HFFc6 (cell line): ENCODE measurements around the gene ACVR2B. TPM values are rescaled to one million over a fixed set of nuclear protein-coding genes. Genes with fewer than 3 reads are reported as not detected.

Source experiments
- DNase-seq: peaks from one replicate; pipeline ENCODE4 v3.0.0-alpha.2; 2018
- H3K27ac Mint-ChIP-seq: 2 replicates; pipeline ENCODE4 v1.8.0; 2020; ENCODE audit warnings: mild to moderate bottlenecking, mixed read lengths
- H3K27me3 Mint-ChIP-seq: 2 replicates; pipeline ENCODE4 v1.8.0; 2021; ENCODE audit warnings: mild to moderate bottlenecking, moderate library complexity, mixed read lengths; ENCODE audit not compliant: insufficient read depth
- H3K36me3 Mint-ChIP-seq: 2 replicates; pipeline ENCODE4 v1.8.0; 2021; ENCODE audit warnings: low read depth, mixed read lengths
- H3K4me1 Mint-ChIP-seq: 2 replicates; pipeline ENCODE4 v1.8.0; 2020; ENCODE audit warnings: low read depth, mixed read lengths
- H3K4me3 Mint-ChIP-seq: 2 replicates; pipeline ENCODE4 v1.8.0; 2020; ENCODE audit warnings: mild to moderate bottlenecking, moderate library complexity, mixed read lengths
- H3K9me3 Mint-ChIP-seq: 2 replicates; pipeline ENCODE4 v1.8.0; 2020; ENCODE audit warnings: mild to moderate bottlenecking, mixed read lengths
- total RNA-seq, 6 experiments: library from RNA; stranded (reverse); fragmentation: NEBNext Ultra II Directional; extraction: Animal tissue kit (Norgen Biotek cat#: 25700); gene quantifications; 2 replicates in 1 of 6; 3 replicates in 5 of 6; pipeline ENCODE4 v1.2.3, GENCODE V29; 2021
- TF ChIP-seq, protein P1 (sequence below): fragments of 200-600 bp; sonication (generic); IDR thresholded peaks from 2 replicates; pipeline ENCODE4 v1.5.0; 2021; ENCODE audit warnings: antibody characterized with exemption, mild to moderate bottlenecking

ACVR2B gene
- total RNA-seq, 6 experiments from 2014 or later: 1.1 to 1.6 (median 1.3) TPM

DNA sequence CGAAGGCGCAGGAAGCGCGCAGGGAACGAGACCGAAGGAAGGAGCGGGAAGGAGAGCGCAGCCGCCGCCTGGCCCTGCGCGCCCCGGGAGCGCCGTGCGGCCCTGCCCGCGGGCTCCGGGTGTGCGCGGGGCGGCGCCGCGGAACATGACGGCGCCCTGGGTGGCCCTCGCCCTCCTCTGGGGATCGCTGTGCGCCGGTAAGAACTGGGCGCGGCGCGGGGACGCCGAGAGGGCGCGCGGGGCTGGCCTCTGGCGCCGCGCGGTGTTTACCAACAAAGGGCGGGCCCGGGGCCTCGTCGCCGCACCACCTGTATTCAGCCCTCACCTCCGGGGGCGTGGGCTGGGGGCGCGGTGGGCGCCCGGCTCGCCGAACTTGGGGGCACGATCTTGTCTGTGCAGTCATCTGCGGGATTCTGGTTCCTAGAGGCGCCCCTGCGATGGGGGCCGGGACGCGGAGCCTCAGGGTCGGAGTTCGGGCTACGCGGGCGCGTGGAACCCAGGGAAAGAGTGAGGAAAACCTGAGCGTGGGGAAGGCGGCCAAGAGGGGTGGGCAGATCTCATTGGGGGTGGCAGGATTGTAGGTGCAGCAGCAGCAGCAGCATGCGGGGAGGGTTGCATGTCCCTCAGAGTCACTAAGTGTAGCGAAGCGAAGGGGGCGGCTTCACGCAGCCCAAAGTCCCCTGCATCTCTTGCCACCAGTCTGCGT is 641 bp downstream of the ACVR2B start:
- TF ChIP-seq, protein P1, sequence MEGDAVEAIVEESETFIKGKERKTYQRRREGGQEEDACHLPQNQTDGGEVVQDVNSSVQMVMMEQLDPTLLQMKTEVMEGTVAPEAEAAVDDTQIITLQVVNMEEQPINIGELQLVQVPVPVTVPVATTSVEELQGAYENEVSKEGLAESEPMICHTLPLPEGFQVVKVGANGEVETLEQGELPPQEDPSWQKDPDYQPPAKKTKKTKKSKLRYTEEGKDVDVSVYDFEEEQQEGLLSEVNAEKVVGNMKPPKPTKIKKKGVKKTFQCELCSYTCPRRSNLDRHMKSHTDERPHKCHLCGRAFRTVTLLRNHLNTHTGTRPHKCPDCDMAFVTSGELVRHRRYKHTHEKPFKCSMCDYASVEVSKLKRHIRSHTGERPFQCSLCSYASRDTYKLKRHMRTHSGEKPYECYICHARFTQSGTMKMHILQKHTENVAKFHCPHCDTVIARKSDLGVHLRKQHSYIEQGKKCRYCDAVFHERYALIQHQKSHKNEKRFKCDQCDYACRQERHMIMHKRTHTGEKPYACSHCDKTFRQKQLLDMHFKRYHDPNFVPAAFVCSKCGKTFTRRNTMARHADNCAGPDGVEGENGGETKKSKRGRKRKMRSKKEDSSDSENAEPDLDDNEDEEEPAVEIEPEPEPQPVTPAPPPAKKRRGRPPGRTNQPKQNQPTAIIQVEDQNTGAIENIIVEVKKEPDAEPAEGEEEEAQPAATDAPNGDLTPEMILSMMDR: no peak
- no peak for DNase-seq
- H3K9me3 Mint-ChIP-seq: no peaks in the 10 kb centered on the region
- H3K4me1 Mint-ChIP-seq: peaks cover 5% of the 10 kb centered on the region; the same call in 1 of the 2 replicates
- peak overlapping the region; percentile 71 for H3K27ac Mint-ChIP-seq
- no peaks in the 10 kb centered on the region for H3K36me3 Mint-ChIP-seq
- peak overlapping the region; percentile 92 for H3K4me3 Mint-ChIP-seq
- H3K27me3 Mint-ChIP-seq: no peaks in the 10 kb centered on the region; the same call in 1 of the 2 replicates

DNA sequence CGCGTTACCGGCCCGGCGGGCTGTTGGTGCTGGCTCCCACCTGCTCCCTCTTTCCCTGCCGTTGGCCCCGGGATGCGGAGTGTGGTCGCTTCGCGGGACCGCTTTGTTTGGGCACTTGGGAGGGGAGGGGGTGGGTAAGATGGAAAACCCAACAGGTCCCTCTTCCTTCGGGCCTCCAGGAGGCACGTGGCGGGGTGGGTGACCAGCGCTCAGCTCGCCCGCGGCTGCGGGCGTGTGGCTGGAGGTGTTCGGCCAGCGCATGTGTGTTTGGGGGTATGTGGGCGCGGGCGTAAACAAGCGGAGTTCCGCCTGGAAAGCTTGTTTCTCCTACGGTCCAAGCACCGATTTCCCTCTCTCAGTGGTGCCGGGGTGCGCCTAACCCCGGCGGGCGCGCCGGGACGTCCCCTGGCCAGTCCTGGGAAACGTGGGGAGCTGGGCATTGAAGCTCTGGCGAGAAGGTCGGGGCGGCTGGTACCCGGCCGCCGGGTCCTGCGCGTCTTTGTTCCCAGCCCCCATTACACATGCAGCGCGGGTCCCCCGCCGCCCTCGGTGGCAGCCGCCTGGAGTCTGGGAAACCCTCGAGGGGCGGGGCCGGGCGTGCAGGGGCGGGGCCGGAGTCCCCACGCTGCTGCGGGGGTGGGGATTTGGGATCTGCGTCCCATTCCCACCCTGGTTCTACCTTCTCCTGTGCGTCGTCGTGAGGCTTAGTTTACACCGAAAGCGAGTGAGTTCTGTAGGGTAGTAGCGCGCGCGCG is 1.4 kb downstream of the ACVR2B start:
- peak overlapping the region; percentile 92 for H3K4me3 Mint-ChIP-seq
- TF ChIP-seq, protein P1: no peak
- peaks cover 5% of the 10 kb centered on the region; the same call in 1 of the 2 replicates for H3K4me1 Mint-ChIP-seq
- 0 out of 2 replicates have a peak overlapping the region, but pooled peaks have one; percentile 71 for H3K27ac Mint-ChIP-seq
- H3K9me3 Mint-ChIP-seq: no peaks in the 10 kb centered on the region
- no peaks in the 10 kb centered on the region; the same call in 1 of the 2 replicates for H3K27me3 Mint-ChIP-seq
- no peaks in the 10 kb centered on the region for H3K36me3 Mint-ChIP-seq
- DNase-seq: no peak

DNA sequence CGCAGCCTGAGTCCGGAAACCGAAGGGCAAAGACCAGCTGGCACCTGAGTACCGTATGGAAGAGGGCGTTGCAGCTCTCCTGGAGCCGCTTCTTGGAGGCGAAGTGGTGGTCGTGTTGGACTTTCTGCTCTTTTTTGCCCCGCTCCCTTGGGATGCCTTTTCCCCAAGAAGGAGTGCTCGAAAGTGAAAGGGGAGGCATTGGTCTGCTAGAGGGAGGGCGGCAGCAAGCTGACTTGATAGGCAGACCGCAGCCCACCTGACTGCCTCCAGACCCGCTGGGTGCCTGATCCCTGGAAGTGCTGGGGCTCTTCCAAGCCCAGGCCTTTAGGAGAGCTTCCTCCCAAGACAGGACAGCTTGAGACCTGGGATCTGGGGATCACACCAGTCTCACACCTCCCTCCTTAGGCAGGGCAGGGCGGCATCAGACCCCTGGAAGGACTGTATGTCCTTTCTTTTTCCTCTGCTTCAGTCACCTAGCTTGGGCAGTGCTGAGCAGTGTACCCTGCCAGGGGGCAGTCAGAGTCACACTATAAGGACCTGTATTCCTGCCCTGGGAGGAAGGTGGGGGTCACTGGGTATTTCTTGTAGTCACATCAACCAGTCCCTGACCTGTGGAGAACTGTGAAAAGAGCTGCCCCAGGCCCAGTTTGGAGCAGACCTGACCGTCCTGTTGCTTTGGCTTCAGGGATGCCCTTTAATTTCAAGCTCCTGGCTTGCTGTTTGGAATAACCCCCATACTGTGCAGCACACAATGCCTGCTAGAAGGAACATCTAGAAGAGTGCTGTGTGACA is 2.1 kb downstream of the ACVR2B start:
- Mint-ChIP-seq H3K4me1 (peaks cover 5% of the 10 kb centered on the region; the same call in 1 of the 2 replicates), H3K9me3 (no peaks in the 10 kb centered on the region), H3K4me3 (peak overlapping the region; percentile 92), H3K27ac (no peak overlapping the region), H3K27me3 (no peaks in the 10 kb centered on the region; the same call in 1 of the 2 replicates), H3K36me3 (no peaks in the 10 kb centered on the region)
- DNase-seq: no peak
- TF ChIP-seq, protein P1: no peak

DNA sequence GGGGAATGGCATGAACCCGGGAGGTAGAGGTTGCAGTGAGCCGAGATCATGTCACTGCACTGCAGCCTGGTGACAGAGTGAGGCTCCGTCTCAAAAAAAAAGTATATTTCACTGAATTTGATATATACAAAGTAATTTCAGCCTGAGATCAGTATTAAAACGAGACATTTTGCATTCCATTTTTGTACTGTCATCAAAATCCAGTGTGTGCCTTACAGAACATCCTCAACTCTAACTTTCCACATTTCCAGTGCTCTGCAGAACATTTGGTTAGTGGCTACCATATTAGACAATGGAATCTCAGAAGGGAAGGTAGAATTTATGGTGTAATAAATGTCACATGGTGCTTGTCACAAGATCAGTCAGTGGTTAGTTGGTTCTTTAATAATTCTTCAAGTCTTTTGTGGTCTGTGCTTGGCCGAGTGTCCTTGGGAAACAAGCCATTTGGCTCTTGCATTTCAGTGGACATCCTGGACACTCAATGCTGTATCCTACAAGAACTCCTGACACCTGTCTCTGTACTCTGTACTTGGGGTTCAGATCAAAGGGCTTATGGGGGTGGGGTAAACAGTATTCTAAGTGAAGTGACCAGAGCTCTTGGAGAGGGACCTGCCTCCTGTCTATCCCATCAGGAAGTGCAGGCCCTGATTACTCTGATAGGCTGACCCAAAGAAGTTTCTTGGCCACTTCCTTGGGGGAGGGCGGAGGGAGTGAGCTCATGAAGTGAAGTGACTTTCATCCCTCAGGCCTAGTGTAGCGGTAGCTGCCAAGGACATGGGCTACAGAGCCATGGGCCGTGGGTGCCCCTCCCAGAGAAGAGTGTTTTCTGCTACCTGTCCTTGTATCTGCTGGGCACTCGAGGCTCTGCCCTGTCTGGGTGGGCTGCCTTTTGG is 3.7 kb downstream of the ACVR2B start:
- H3K4me1 Mint-ChIP-seq: peaks cover 5% of the 10 kb centered on the region; the same call in 1 of the 2 replicates
- DNase-seq: no peak
- H3K27ac Mint-ChIP-seq: no peak overlapping the region
- H3K27me3 Mint-ChIP-seq: no peaks in the 10 kb centered on the region; the same call in 1 of the 2 replicates
- H3K9me3 Mint-ChIP-seq: no peaks in the 10 kb centered on the region
- H3K4me3 Mint-ChIP-seq: no peak overlapping the region
- TF ChIP-seq, protein P1: no peak
- H3K36me3 Mint-ChIP-seq: no peaks in the 10 kb centered on the region
